Measurements from ENCODE around the gene FGFR4.

DNA sequence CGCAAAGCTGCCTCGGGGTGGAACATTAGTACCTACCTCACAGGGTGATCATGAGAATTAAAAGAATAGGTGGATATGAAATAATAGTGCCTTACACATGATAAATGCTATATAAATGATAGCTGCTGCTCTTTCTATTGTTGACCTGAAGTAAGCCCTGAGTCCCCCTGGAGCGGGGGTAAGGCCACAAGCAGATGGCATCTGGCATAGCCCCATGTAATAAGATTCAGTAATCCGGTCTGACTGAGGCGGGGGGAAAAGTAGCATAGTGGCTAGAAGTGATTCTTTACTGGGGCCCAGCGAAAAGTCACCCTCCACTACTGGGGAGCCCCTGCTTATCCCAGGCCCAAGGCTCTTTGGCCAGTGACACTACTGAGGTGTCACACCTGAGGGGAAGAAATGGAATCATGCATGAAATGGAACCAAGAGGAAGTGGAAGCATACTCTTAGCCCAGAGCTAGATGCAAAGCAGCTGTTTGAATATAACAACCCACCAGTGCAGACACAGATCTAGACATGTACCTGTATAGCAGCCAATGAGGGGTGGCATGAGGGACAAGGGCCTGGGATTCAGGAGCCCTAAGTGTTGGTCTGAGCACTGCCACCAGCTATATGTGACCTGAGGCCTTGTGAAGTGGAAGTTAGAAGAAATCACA, 16.1 kb upstream of the FGFR4 start:
- TF ChIP-seq, protein P1, sequence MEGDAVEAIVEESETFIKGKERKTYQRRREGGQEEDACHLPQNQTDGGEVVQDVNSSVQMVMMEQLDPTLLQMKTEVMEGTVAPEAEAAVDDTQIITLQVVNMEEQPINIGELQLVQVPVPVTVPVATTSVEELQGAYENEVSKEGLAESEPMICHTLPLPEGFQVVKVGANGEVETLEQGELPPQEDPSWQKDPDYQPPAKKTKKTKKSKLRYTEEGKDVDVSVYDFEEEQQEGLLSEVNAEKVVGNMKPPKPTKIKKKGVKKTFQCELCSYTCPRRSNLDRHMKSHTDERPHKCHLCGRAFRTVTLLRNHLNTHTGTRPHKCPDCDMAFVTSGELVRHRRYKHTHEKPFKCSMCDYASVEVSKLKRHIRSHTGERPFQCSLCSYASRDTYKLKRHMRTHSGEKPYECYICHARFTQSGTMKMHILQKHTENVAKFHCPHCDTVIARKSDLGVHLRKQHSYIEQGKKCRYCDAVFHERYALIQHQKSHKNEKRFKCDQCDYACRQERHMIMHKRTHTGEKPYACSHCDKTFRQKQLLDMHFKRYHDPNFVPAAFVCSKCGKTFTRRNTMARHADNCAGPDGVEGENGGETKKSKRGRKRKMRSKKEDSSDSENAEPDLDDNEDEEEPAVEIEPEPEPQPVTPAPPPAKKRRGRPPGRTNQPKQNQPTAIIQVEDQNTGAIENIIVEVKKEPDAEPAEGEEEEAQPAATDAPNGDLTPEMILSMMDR (IDR thresholded peaks at IDR 0.05), result no peak
- TF ChIP-seq POLR2A (IDR thresholded peaks at IDR 0.05), result no peak
- TF ChIP-seq EP300 (IDR thresholded peaks at IDR 0.05; ENCODE audit: low read depth), result no peak
- no peak for TF ChIP-seq POLR2AphosphoS5 (IDR thresholded peaks at IDR 0.05)

Data from transverse colon (tissue), 4 donors.